Fibroblast of the aortic adventitia (primary cell): ENCODE results near the gene POTEM. TPM values are rescaled to one million over a fixed set of nuclear protein-coding genes. Genes with fewer than 3 reads are reported as not detected.
"Not testable (repeated sequence)": the region's sequence is repeated elsewhere in the genome, so short reads cannot be mapped to it uniquely, and the experiment has no call there.

Experiments used
- DNase-seq: peaks from one replicate; pipeline ENCODE4 v3.0.0-alpha.2; 2010; ENCODE audit warnings: low read depth
- H3K4me3 ChIP-seq: 2 replicates; pipeline ENCODE4 v1.5.1; 2011; ENCODE audit warnings: low read depth, mild to moderate bottlenecking, control low read depth, low read length, moderate library complexity
- small RNA-seq: library from RNA; depleted of rRNA; stranded (forward); fragments of <200 nt; gene quantifications from one replicate; pipeline ENCODE3, GENCODE V24; 2012
- total RNA-seq: library from RNA; depleted of rRNA; stranded (reverse); fragments of >200 nt; gene quantifications from 2 replicates; pipeline ENCODE4 v1.2.3, GENCODE V29; 2012; ENCODE audit warnings: low replicate concordance

Gene POTEM
- total RNA-seq, 1 donor, result not detected

GRCh38 chr14:19026649-19027351, 59.6 kb downstream of the POTEM start:
- not testable (repeated sequence) for H3K4me3 ChIP-seq, DNase-seq

- not testable (repeated sequence) for DNase-seq
Observed at GRCh38 chr14:19027895-19028294, 60.7 kb downstream of the POTEM start.

GRCh38 chr14:19036811-19037382, 69.7 kb downstream of the POTEM start:
- H3K4me3 ChIP-seq, DNase-seq: not testable (repeated sequence)

More at GRCh38 chr14:19027895-19028294, 60.7 kb downstream of the POTEM start:
- not testable (repeated sequence) for H3K4me3 ChIP-seq

DNA sequence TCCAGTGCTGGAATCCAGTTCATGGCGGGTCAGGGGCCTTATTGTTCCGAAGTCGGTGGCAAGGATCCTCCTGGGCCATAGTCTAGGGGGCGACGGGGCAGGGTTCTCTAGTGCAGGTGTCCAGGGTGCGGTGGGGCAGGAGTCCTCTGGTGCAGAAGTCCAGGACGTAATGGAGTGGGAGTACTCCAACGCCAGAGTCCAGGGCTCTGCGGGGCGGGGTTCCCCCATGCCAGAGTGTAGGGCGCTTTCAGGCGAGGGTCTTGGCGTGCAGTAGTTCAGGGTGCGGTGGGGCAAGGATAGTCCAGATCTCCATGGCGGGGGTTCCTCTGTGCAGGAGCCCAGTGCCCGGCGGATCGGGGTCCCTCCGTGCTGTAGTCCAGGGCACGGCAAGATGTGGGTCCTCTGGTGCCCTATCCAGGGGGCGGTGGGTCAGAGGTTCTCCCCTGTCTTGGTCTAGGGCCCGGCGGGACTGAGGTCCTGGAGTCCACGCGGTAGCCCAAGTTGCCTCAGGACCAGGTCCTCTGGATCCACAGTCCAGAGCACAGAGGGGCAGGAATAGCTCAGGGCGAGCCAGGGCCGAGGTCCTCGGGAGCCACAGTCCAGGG, 70.9 kb downstream of the POTEM start:
- not testable (repeated sequence) for H3K4me3 ChIP-seq, DNase-seq

DNA sequence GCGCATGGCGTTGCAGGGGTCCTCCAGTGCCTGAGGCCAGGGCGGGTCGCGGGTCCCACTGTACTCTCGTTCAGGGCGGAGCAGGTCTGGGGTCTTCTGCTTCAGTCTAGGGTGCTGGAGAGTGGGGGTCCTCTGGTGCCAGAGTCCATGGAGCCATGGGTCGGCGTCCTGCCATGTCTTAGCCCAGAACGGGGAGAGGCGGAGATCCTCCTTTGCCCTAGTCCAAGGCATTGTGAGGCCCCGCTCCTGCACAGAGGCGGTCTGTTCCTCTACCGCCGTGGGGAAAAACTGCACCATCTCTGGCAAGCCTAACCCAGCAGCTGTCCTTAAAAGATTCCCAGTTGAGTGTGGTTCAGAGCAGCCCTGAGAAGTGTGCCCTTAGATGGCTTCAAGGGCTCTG, 71.6 kb downstream of the POTEM start:
- DNase-seq, H3K4me3 ChIP-seq: not testable (repeated sequence)

- DNase-seq, H3K4me3 ChIP-seq: not testable (repeated sequence)
Observed at GRCh38 chr14:19043384-19043783, 76.2 kb downstream of the POTEM start.

Small RNA genes lying within 50 kb of the gene (small RNA-seq; reads per million reads assigned to genes)
- gene RNU6-1239P, result not detected
